Stimulated activated CD4-positive, alpha-beta T cell treated with anti-CD3 and anti-CD28 coated beads, Interleukin-1b, Interleukin-23, amount 100 ng/mL, for 4 hours (primary cell): ENCODE measurements around the gene MCM9.
"Not testable (repeated sequence)": the region's sequence is repeated elsewhere in the genome, so short reads cannot be mapped to it uniquely, and the experiment has no call there.

Experiments
- DNase-seq, 2 donors: peaks; one replicate each; pipeline ENCODE4 v3.0.0-alpha.2; 2020; ENCODE audit warnings: low read depth in 2 of 2

Gene MCM9

GRCh38 chr6:118768904-118769325 lies 166.0 kb downstream of the MCM9 start:
- DNase-seq: no peak

- DNase-seq: no peak
Measured at GRCh38 chr6:118768441-118768840, 166.5 kb downstream of the MCM9 start.

- DNase-seq: not testable (repeated sequence)
Measured at GRCh38 chr6:118765316-118765715, 169.6 kb downstream of the MCM9 start.

- DNase-seq: no peak
Measured at GRCh38 chr6:118764766-118765165, 170.2 kb downstream of the MCM9 start.
